HepG2 (cell line): ENCODE results near the gene C2orf80. TPM values are rescaled to one million over a fixed set of nuclear protein-coding genes. Genes with fewer than 3 reads are reported as not detected.

Experiments used
- ATF6 ChIP-seq: sonication (generic); formaldehyde crosslinking; conservative IDR thresholded peaks from 2 replicates; pipeline ENCODE4 v1.4.0; 2020; ENCODE audit warnings: missing genetic modification reagents
- CREM ChIP-seq, 2 experiments: sonication (generic) in 1 of 2; formaldehyde crosslinking in 1 of 2; IDR thresholded peaks; 2 replicates each; pipeline versions ENCODE4 v1.4.0 to v1.6.1; 2016 to 2020; ENCODE audit warnings: antibody characterized with exemption in 1 of 2, mild to moderate bottlenecking in 1 of 2, missing genetic modification reagents in 1 of 2
- FOXP4 ChIP-seq: sonication (generic); formaldehyde crosslinking; IDR thresholded peaks from 2 replicates; pipeline ENCODE4 v1.4.0; 2020; ENCODE audit warnings: missing genetic modification reagents
- LCORL ChIP-seq, 2 experiments: fragments of 450-650 bp in 1 of 2; sonication (generic) in 1 of 2; formaldehyde crosslinking in 1 of 2; IDR thresholded peaks; 2 replicates each; pipeline versions ENCODE4 v1.5.0 to v1.6.1; 2017 to 2020; ENCODE audit warnings: antibody characterized with exemption in 1 of 2, missing genetic modification reagents in 1 of 2
- MTF1 ChIP-seq: sonication (generic); formaldehyde crosslinking; IDR thresholded peaks from 2 replicates; pipeline ENCODE4 v1.5.0; 2020; ENCODE audit warnings: missing genetic modification reagents
- SMAD3 ChIP-seq: sonication (generic); formaldehyde crosslinking; IDR thresholded peaks from 2 replicates; pipeline ENCODE4 v1.4.0; 2020; ENCODE audit warnings: missing genetic modification reagents
- ZBTB4 ChIP-seq: sonication (generic); formaldehyde crosslinking; IDR thresholded peaks from 2 replicates; pipeline ENCODE4 v1.4.0; 2020; ENCODE audit warnings: missing genetic modification reagents, mild to moderate bottlenecking, borderline replicate concordance
- ZNF576 ChIP-seq: sonication (generic); formaldehyde crosslinking; IDR thresholded peaks from 2 replicates; pipeline ENCODE4 v1.4.0; 2020; ENCODE audit warnings: mild to moderate bottlenecking, missing genetic modification reagents
- ZNF782 ChIP-seq: sonication (generic); formaldehyde crosslinking; IDR thresholded peaks from 2 replicates; pipeline ENCODE4 v1.4.0; 2020; ENCODE audit warnings: missing genetic modification reagents, mild to moderate bottlenecking, borderline replicate concordance
- ZSCAN25 ChIP-seq: sonication (generic); formaldehyde crosslinking; IDR thresholded peaks from 2 replicates; pipeline ENCODE4 v1.8.0; 2022; ENCODE audit warnings: mild to moderate bottlenecking, missing genetic modification reagents
- polyA plus RNA-seq, 8 experiments: library from polyadenylated mRNA; depleted of rRNA in 3 of 8; stranded (reverse) in 7 of 8; unstranded in 1 of 8; fragments of >200 nt; fragmentation: Illumina TruSeq in 4 of 8; extraction: Trizol in 4 of 8; gene quantifications; 2 replicates each; pipeline versions ENCODE4 v1.2.1 to v1.2.3, GENCODE V29; 2011 to 2016; ENCODE audit warnings: low read depth in 4 of 8, missing spikeins in 1 of 8, mixed read lengths in 1 of 8; ENCODE audit not compliant: insufficient read depth in 1 of 8
- total RNA-seq, 5 experiments: library from RNA; depleted of rRNA; stranded (reverse); fragments of >200 nt; fragmentation: Illumina TruSeq; extraction: Trizol; gene quantifications; 2 replicates each; pipeline ENCODE4 v1.2.3, GENCODE V29; 2016; ENCODE audit warnings: low read depth in 1 of 5
- TF ChIP-seq, protein P1 (sequence below): sonication (generic); formaldehyde crosslinking; conservative IDR thresholded peaks from 2 replicates; pipeline ENCODE4 v1.5.0; 2020; ENCODE audit warnings: missing genetic modification reagents
- TF ChIP-seq, protein P2 (sequence below): sonication (generic); formaldehyde crosslinking; IDR thresholded peaks from 2 replicates; pipeline ENCODE4 v1.5.1; 2020; ENCODE audit warnings: mild to moderate bottlenecking, moderate library complexity, missing genetic modification reagents
- TF ChIP-seq, protein P3 (sequence below): IDR thresholded peaks from 2 replicates; pipeline ENCODE4 v1.6.1; 2016; ENCODE audit warnings: missing compliant biosample characterization, missing genetic modification reagents, borderline replicate concordance
- TF ChIP-seq, protein P4 (sequence below): conservative IDR thresholded peaks from 2 replicates; pipeline ENCODE4 v1.6.1; 2018; ENCODE audit warnings: missing genetic modification reagents

The C2orf80 gene
- total and polyA plus RNA-seq, 2 of the 13 experiments (the other 11 are each of a cell fraction or from before 2014, with no cell fraction given), result not detected

DNA sequence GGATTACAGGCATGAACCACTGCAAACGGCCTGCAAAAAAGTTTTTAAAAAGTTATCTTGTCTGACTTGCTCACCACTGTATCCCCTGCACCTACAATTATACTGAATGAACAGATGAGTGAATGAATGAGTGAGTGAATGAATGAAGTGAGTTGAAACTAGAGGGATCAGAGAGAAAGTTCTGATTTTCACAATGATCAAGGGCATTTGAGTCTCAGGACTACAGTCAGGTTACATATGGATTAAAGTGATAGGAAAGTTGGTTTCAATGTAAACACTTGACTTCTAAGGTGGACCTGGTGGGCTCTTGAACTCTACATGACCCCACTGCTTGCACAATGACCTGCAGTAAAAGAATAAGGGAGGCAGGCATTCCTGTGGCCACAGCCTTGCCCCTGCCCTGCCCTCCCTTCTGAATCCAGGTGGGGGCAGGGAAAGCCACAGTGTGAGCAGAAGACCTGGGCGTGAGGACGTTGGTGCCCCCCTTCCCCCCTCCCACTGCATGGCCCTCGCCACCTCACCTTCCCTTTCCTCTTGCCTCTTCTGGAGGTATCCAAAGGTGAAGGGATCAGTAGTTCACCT is 10.7 kb downstream of the C2orf80 start (continued):
- TF ChIP-seq, protein P1, sequence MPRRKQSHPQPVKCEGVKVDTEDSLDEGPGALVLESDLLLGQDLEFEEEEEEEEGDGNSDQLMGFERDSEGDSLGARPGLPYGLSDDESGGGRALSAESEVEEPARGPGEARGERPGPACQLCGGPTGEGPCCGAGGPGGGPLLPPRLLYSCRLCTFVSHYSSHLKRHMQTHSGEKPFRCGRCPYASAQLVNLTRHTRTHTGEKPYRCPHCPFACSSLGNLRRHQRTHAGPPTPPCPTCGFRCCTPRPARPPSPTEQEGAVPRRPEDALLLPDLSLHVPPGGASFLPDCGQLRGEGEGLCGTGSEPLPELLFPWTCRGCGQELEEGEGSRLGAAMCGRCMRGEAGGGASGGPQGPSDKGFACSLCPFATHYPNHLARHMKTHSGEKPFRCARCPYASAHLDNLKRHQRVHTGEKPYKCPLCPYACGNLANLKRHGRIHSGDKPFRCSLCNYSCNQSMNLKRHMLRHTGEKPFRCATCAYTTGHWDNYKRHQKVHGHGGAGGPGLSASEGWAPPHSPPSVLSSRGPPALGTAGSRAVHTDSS, result no peak
- TF ChIP-seq ZBTB4 (CRISPR knock-in tag), result no peak
- TF ChIP-seq ZSCAN25 (CRISPR knock-in tag), result no peak
- TF ChIP-seq, protein P2, sequence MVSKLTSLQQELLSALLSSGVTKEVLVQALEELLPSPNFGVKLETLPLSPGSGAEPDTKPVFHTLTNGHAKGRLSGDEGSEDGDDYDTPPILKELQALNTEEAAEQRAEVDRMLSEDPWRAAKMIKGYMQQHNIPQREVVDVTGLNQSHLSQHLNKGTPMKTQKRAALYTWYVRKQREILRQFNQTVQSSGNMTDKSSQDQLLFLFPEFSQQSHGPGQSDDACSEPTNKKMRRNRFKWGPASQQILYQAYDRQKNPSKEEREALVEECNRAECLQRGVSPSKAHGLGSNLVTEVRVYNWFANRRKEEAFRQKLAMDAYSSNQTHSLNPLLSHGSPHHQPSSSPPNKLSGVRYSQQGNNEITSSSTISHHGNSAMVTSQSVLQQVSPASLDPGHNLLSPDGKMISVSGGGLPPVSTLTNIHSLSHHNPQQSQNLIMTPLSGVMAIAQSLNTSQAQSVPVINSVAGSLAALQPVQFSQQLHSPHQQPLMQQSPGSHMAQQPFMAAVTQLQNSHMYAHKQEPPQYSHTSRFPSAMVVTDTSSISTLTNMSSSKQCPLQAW (CRISPR knock-in tag), result no peak
- no peak for TF ChIP-seq ZNF782 (CRISPR knock-in tag)
- TF ChIP-seq FOXP4 (CRISPR knock-in tag), result 0 out of 2 replicates have a peak, but pooled peaks have one; percentile 25
- TF ChIP-seq, protein P3, sequence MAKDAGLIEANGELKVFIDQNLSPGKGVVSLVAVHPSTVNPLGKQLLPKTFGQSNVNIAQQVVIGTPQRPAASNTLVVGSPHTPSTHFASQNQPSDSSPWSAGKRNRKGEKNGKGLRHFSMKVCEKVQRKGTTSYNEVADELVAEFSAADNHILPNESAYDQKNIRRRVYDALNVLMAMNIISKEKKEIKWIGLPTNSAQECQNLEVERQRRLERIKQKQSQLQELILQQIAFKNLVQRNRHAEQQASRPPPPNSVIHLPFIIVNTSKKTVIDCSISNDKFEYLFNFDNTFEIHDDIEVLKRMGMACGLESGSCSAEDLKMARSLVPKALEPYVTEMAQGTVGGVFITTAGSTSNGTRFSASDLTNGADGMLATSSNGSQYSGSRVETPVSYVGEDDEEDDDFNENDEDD (CRISPR knock-in tag), result no peak
- TF ChIP-seq, protein P4, sequence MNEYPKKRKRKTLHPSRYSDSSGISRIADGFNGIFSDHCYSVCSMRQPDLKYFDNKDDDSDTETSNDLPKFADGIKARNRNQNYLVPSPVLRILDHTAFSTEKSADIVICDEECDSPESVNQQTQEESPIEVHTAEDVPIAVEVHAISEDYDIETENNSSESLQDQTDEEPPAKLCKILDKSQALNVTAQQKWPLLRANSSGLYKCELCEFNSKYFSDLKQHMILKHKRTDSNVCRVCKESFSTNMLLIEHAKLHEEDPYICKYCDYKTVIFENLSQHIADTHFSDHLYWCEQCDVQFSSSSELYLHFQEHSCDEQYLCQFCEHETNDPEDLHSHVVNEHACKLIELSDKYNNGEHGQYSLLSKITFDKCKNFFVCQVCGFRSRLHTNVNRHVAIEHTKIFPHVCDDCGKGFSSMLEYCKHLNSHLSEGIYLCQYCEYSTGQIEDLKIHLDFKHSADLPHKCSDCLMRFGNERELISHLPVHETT, result no peak
- no peak for TF ChIP-seq SMAD3 (CRISPR knock-in tag)
- TF ChIP-seq MTF1 (CRISPR knock-in tag), result no peak
- peak; percentile 17; the same call in 1 of the 2 replicates for TF ChIP-seq CREM (IDR thresholded peaks at IDR 0.05)
- no peak for TF ChIP-seq CREM (CRISPR knock-in tag; IDR thresholded peaks at IDR 0.05)
- no peak for TF ChIP-seq ATF6
- no peak for TF ChIP-seq LCORL (IDR thresholded peaks at IDR 0.05)
- TF ChIP-seq LCORL (CRISPR knock-in tag; IDR thresholded peaks at IDR 0.05), result no peak
- TF ChIP-seq ZNF576, result no peak
